Measurements from ENCODE around the gene CD96.

- no peak for TF ChIP-seq CTCF (conservative IDR thresholded peaks at IDR 0.05 in 1 of 2, IDR thresholded peaks at IDR 0.05 in 1 of 2; ENCODE audit: extremely low read depth in 1 of 2, insufficient read depth in 1 of 2, low read depth in 1 of 2, low read length in 2 of 2)
- no peak for TF ChIP-seq EZH2 (IDR thresholded peaks at IDR 0.05; ENCODE audit: borderline replicate concordance, low read length)
Observed at GRCh38 chr3:111598552-111598951, 56.6 kb downstream of the CD96 start.
